Omental fat pad (tissue), 4 donors: ENCODE data around the gene SMCP. TPM values are rescaled to one million over a fixed set of nuclear protein-coding genes. Genes with fewer than 3 reads are reported as not detected.

ENCODE experiments used
- ATAC-seq: fragments of 150-250 bp; one replicate; pipeline ENCODE4 v1.9.1; 2016; ENCODE audit warnings: mild to moderate bottlenecking, moderate library complexity; ENCODE audit not compliant: low FRiP score
- DNase-seq: peaks from one replicate; pipeline ENCODE4 v3.0.0-alpha.2; 2019; ENCODE audit warnings: low spot score
- total RNA-seq, 4 donors: library from RNA; depleted of rRNA; stranded (reverse); fragments of >200 nt; gene quantifications; one replicate each; pipeline ENCODE4 v1.1.0, GENCODE V29; 2016
- TF ChIP-seq, protein P1 (sequence below), 3 donors: fragments of 450-650 bp; IDR thresholded peaks; one replicate each; pipeline ENCODE4 v1.5.1; 2016 to 2017; ENCODE audit warnings: antibody characterized with exemption in 3 of 3, mild to moderate bottlenecking in 3 of 3, moderate library complexity in 2 of 3

Gene SMCP, protein sequence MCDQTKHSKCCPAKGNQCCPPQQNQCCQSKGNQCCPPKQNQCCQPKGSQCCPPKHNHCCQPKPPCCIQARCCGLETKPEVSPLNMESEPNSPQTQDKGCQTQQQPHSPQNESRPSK
- not detected for total RNA-seq

- TF ChIP-seq, protein P1, sequence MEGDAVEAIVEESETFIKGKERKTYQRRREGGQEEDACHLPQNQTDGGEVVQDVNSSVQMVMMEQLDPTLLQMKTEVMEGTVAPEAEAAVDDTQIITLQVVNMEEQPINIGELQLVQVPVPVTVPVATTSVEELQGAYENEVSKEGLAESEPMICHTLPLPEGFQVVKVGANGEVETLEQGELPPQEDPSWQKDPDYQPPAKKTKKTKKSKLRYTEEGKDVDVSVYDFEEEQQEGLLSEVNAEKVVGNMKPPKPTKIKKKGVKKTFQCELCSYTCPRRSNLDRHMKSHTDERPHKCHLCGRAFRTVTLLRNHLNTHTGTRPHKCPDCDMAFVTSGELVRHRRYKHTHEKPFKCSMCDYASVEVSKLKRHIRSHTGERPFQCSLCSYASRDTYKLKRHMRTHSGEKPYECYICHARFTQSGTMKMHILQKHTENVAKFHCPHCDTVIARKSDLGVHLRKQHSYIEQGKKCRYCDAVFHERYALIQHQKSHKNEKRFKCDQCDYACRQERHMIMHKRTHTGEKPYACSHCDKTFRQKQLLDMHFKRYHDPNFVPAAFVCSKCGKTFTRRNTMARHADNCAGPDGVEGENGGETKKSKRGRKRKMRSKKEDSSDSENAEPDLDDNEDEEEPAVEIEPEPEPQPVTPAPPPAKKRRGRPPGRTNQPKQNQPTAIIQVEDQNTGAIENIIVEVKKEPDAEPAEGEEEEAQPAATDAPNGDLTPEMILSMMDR (IDR thresholded peaks at IDR 0.05), result no peak
- DNase-seq, result no peak
- no peak for ATAC-seq
Measured at GRCh38 chr1:152878042-152878441, at the start of gene SMCP. SMCP (plus strand) TSS chr1:152878322; CDS start chr1:152884423, 6,101 bp downstream.

- ATAC-seq, result no peak
- no peak for DNase-seq
- TF ChIP-seq, protein P1 (IDR thresholded peaks at IDR 0.05), result no peak
Measured at GRCh38 chr1:152836870-152837269, 41.3 kb upstream of the SMCP start.

DNA sequence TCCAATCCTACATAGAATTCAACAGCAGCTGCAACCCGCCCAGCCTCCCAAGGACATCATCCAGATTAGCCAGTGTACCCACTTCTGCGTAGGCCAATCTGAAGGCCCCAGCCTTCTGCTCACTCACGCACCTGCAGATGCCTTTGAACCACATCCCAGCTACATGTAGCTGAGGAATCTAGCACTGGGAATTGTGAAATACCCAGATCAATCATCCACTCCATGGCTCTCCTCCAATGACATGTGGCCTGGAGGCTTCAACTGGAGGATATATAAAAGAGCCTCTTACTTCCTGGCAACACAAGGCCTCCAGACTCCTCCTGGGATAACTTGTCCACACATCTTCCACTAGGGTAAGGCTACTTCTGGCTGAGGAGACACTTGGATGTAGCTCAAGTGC lies 35.6 kb upstream of the SMCP start, which contains the start of gene LCE6A:
Gene LCE6A, plus strand, starts transcription at position 301 of the 400 bp plus-strand sequence. CDS start 665 bp downstream, outside the sequence.
- no peak for ATAC-seq
- DNase-seq, result no peak
- TF ChIP-seq, protein P1 (IDR thresholded peaks at IDR 0.05), result no peak

GRCh38 chr1:152855661-152856060 lies 22.5 kb upstream of the SMCP start:
- TF ChIP-seq, protein P1 (IDR thresholded peaks at IDR 0.05), result no peak
- DNase-seq, result no peak
- ATAC-seq, result no peak

GRCh38 chr1:152858062-152858461 lies 20.1 kb upstream of the SMCP start:
- DNase-seq, result no peak
- TF ChIP-seq, protein P1 (IDR thresholded peaks at IDR 0.05), result no peak
- no peak for ATAC-seq

DNA sequence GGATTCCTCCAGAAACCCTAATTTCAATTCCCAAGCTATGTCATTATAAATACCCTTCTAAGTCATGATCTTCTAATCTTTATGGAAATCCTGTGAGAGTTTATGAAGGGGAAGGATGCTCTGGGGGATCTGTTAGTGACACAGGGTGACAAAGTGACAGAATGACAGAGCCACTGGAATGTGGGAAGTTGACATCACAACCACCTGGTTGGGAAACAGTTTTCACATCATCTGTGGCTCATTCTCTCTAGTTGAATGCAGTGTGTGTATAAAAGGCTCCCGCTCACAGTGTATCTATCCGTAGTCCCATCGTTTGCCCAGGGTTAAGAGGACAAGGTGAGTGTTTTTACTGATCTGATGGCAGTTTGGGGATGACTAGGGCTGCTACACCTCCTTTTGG lies 18.4 kb upstream of the SMCP start, which contains the start of gene LCE7A:
Gene LCE7A, plus strand, starts transcription at position 301 of the 400 bp plus-strand sequence. CDS start 702 bp downstream, outside the sequence.
- DNase-seq (no peak), ATAC-seq (no peak)
- TF ChIP-seq, protein P1 (IDR thresholded peaks at IDR 0.05), result no peak

- TF ChIP-seq, protein P1 (IDR thresholded peaks at IDR 0.05), result no peak
- no peak for ATAC-seq
- no peak for DNase-seq
Measured at GRCh38 chr1:152860129-152860528, 18.0 kb upstream of the SMCP start.
